ENCODE data around the gene XAB2. TPM values are rescaled to one million over a fixed set of nuclear protein-coding genes. Genes with fewer than 3 reads are reported as not detected.

The XAB2 gene
- total RNA-seq, 1 experiment from 2014 or later, result 48.0 TPM

GRCh38 chr19:7606289-7606688 is 23.1 kb downstream of the XAB2 start:
- no CpG with 5 or more reads among the region's 17 CpGs for WGBS (ENCODE audit: extremely low coverage, insufficient read length, low lambda C conversion rate)
- H3K9ac ChIP-seq (ENCODE audit: extremely low read depth, insufficient read length, low read length), result no peak overlapping the region

More at GRCh38 chr19:7606289-7606688, 23.1 kb downstream of the XAB2 start:
- H3K4me2 ChIP-seq (ENCODE audit: insufficient read depth, insufficient read length, low read length), result no peak overlapping the region
- no peak overlapping the region for H2BK20ac ChIP-seq (ENCODE audit: low read depth, low read length, poor library complexity, severe bottlenecking)
- no peak overlapping the region for H3K14ac ChIP-seq (ENCODE audit: insufficient read depth, low read length)
- H4K8ac ChIP-seq (replicated peaks; ENCODE audit: insufficient read length, low read depth, low read length), result no peak overlapping the region
- Mint-ChIP-seq H3K27me3 (ENCODE audit: low read depth) (peaks cover 1% of the 10 kb centered on the region; the same call in 1 of the 2 replicates), H3K27ac (no peak overlapping the region), H3K4me1 (peaks cover 5 to 23% of the 10 kb centered on the region in 2 experiments), H3K9me3 (peaks cover 0 to 2% of the 10 kb centered on the region in 2 experiments; a peak in 1 of 5 replicates), H3K4me3 (no peak overlapping the region), H3K36me3 (ENCODE audit: insufficient read depth in 1 of 3, low read depth in 3 of 3) (peaks cover 12 to 33% (median 33%) of the 10 kb centered on the region in 3 experiments)
- H3K4me1 ChIP-seq (ENCODE audit: insufficient read depth, low read length), result no peaks in the 10 kb centered on the region; the same call in 1 of the 2 replicates
- no peak overlapping the region for H2BK12ac ChIP-seq (ENCODE audit: insufficient read length, low read depth, low read length)
- peaks cover 5% of the 10 kb centered on the region for H3K79me1 ChIP-seq (ENCODE audit: insufficient read depth, low read depth, low read length, poor library complexity, severe bottlenecking)
- no peak for TF ChIP-seq CTCF (conservative IDR thresholded peaks at IDR 0.05)
- no peak for DNase-seq
- no peak overlapping the region for H3T11ph ChIP-seq (ENCODE audit: low read length)
- no peaks in the 10 kb centered on the region for H4K20me1 ChIP-seq (ENCODE audit: control insufficient read depth, insufficient read depth, insufficient read length)
- no peak overlapping the region for H3K4ac ChIP-seq (ENCODE audit: low read depth, low read length)
- H3K23me2 ChIP-seq (ENCODE audit: insufficient read length, low read depth, low read length, poor library complexity, severe bottlenecking), result no peaks in the 10 kb centered on the region
- H2BK120ac ChIP-seq (ENCODE audit: low read depth, low read length, poor library complexity, severe bottlenecking), result no peak overlapping the region
- no peak overlapping the region for H2BK5ac ChIP-seq (ENCODE audit: insufficient read length, low read length)
- H2AFZ ChIP-seq (ENCODE audit: low read length), result no peak overlapping the region
- H3K27ac ChIP-seq (ENCODE audit: insufficient read length, low read depth, low read length), result no peak overlapping the region
- no peak overlapping the region for H3K56ac ChIP-seq (ENCODE audit: insufficient read length, low read depth, low read length)
- no peak overlapping the region for H4K5ac ChIP-seq (ENCODE audit: insufficient read length, low read depth, low read length)
- no peak overlapping the region for H4K91ac ChIP-seq (ENCODE audit: insufficient read length, low read depth, low read length)
- H3K79me2 ChIP-seq (ENCODE audit: insufficient read depth, low read length), result no peaks in the 10 kb centered on the region
- no peaks in the 10 kb centered on the region for H3K9me3 ChIP-seq (ENCODE audit: control insufficient read depth, low read depth, low read length)
- no peak overlapping the region for H2BK15ac ChIP-seq (ENCODE audit: low read depth, low read length)
- no peak overlapping the region for H2AK5ac ChIP-seq (ENCODE audit: insufficient read length, low read length)
- no peak overlapping the region for H3K18ac ChIP-seq (ENCODE audit: insufficient read length, low read depth, low read length)
- no peaks in the 10 kb centered on the region for H3K27me3 ChIP-seq (ENCODE audit: insufficient read depth, low read length)
- H3K23ac ChIP-seq (ENCODE audit: insufficient read length, low read depth, low read length), result no peak overlapping the region

All from H9 (cell line).